Right ventricle myocardium inferior (tissue), 1 donor: ENCODE data around the gene IER2. TPM values are rescaled to one million over a fixed set of nuclear protein-coding genes. Genes with fewer than 3 reads are reported as not detected.
"Not testable (repeated sequence)": the region's sequence is repeated elsewhere in the genome, so short reads cannot be mapped to it uniquely, and the experiment has no call there.

Experiments used
- ATAC-seq: fragments of 200-7000 bp; cut with Tn5 transposase; one replicate; pipeline ENCODE4 v1.9.1; 2020; ENCODE audit warnings: mild to moderate bottlenecking, moderate library complexity
- DNase-seq: peaks from one replicate; pipeline ENCODE4 v3.0.0; 2021; ENCODE audit errors: missing footprints
- intact Hi-C: fragments of 100-400 bp; cut with DNase I; formaldehyde crosslinking; loops from one replicate; pipeline ENCODE4 v1.11.0; 2022
- total RNA-seq: library from RNA; stranded (reverse); fragmentation: NEBNext Ultra II Directional; extraction: Animal tissue kit (Norgen Biotek cat#: 25700); gene quantifications from one replicate; pipeline ENCODE4 v1.2.1, GENCODE V29; 2021
- donor health status: DM: no; HTN: yes; CAD: no; lungs with severe emphysema.

The IER2 gene
- total RNA-seq, 1 donor from 2014 or later, result 18.8 TPM

- peak; percentile 23 for ATAC-seq
- intact Hi-C loops, result loop anchor here (10.0 kb wide), 1 partner anchor 690 kb away; no protein-coding TSS in a partner anchor
- DNase-seq, result peak; percentile 97
Measured at GRCh38 chr19:13154241-13154778, 4.1 kb downstream of the IER2 start.

GRCh38 chr19:13154911-13155471 is 4.8 kb downstream of the IER2 start:
- no peak for ATAC-seq
- intact Hi-C loops, result loop anchor here (10.0 kb wide), 1 partner anchor 690 kb away; no protein-coding TSS in a partner anchor
- DNase-seq, result peak; percentile 72

- ATAC-seq (peak; percentile 4), DNase-seq (peak; percentile 91)
- intact Hi-C loops, result loop anchor here (10.0 kb wide), 1 partner anchor 689 kb away; no protein-coding TSS in a partner anchor
Measured at GRCh38 chr19:13155472-13156359, 5.5 kb downstream of the IER2 start.

- DNase-seq (peak; percentile 25), ATAC-seq (no peak)
- intact Hi-C loops, result loop anchor here (10.0 kb wide), 1 partner anchor 685 kb away; no protein-coding TSS in a partner anchor
Measured at GRCh38 chr19:13159713-13160112, 9.5 kb downstream of the IER2 start.

- intact Hi-C loops, result no loop called here
- ATAC-seq (no peak), DNase-seq (no peak)
Measured at GRCh38 chr19:13160557-13160956, 10.3 kb downstream of the IER2 start.

- ATAC-seq (peak; percentile 92), DNase-seq (peak; percentile 98)
- intact Hi-C loops, result loop anchor here (2.0 kb wide), 1 partner anchor 60 kb away; the partner anchor contains the start of gene LYL1
Measured at GRCh38 chr19:13162724-13163608, 12.8 kb downstream of the IER2 start.

GRCh38 chr19:13163609-13164342 is 13.6 kb downstream of the IER2 start:
- ATAC-seq (peak; percentile 53), DNase-seq (peak; percentile 85)
- intact Hi-C loops, result loop anchor here (2.0 kb wide), 1 partner anchor 61 kb away; the partner anchor contains the start of gene LYL1

GRCh38 chr19:13164343-13165161 is 14.3 kb downstream of the IER2 start:
- intact Hi-C loops, result no loop called here
- peak; percentile 34 for ATAC-seq
- peak; percentile 83 for DNase-seq

- DNase-seq (peak; percentile 5), ATAC-seq (no peak)
- intact Hi-C loops, result no loop called here
Measured at GRCh38 chr19:13165162-13165997, 15.2 kb downstream of the IER2 start.

- DNase-seq, result peak; percentile 6
- intact Hi-C loops, ATAC-seq: not testable (repeated sequence)
Measured at GRCh38 chr19:13166151-13166550, 15.9 kb downstream of the IER2 start.

GRCh38 chr19:13169769-13170168 is 19.6 kb downstream of the IER2 start:
- ATAC-seq, result no peak
- no peak for DNase-seq
- intact Hi-C loops, result loop anchor here (2.0 kb wide), 1 partner anchor 43 kb away; no protein-coding TSS in a partner anchor

GRCh38 chr19:13171146-13171545 is 20.9 kb downstream of the IER2 start:
- ATAC-seq (no peak), DNase-seq (no peak)
- intact Hi-C loops, result no loop called here

GRCh38 chr19:13172346-13173138 is 22.3 kb downstream of the IER2 start:
- peak; percentile 92 for DNase-seq
- intact Hi-C loops, result no loop called here
- peak; percentile 27 for ATAC-seq

GRCh38 chr19:13173139-13173737 is 23.0 kb downstream of the IER2 start:
- DNase-seq (no peak), ATAC-seq (no peak)
- intact Hi-C loops, result no loop called here

GRCh38 chr19:13176345-13176744 is 26.1 kb downstream of the IER2 start:
- DNase-seq, result no peak
- intact Hi-C loops, result no loop called here
- no peak for ATAC-seq
